Smooth muscle cell (in vitro differentiated cells): ENCODE results near the gene FOXJ2. TPM values are rescaled to one million over a fixed set of nuclear protein-coding genes. Genes with fewer than 3 reads are reported as not detected.
A peak's percentile ranks its signal among the peaks of the same experiment; 100 is the strongest.
"Not testable (repeated sequence)": the region's sequence is repeated elsewhere in the genome, so short reads cannot be mapped to it uniquely, and the experiment has no call there.

Experiments used
- DNase-seq: peaks from one replicate; lab custom pipeline; 2025; ENCODE audit not compliant: unreplicated experiment; lab: John Stamatoyannopoulos, UW
- H2AFZ ChIP-seq: fragments of 200-600 bp; sonication (generic); 2 replicates; pipeline ENCODE4 v1.6.0; 2016; ENCODE audit warnings: antibody characterized with exemption, low read depth, mild to moderate bottlenecking
- H3F3A ChIP-seq: fragments of 200-600 bp; sonication (generic); 2 replicates; pipeline ENCODE4 v1.6.0; 2017; ENCODE audit warnings: antibody characterized with exemption, low read depth
- H3K27ac ChIP-seq: fragments of 200-600 bp; sonication (generic); 2 replicates; pipeline ENCODE4 v1.5.1; 2016; ENCODE audit warnings: low read depth, mild to moderate bottlenecking
- H3K27me3 ChIP-seq: fragments of 200-600 bp; sonication (generic); 2 replicates; pipeline ENCODE4 v1.6.1; 2016; ENCODE audit warnings: low read depth, mild to moderate bottlenecking
- H3K36me3 ChIP-seq: fragments of 200-600 bp; sonication (generic); 2 replicates; pipeline ENCODE4 v1.5.1; 2016; ENCODE audit warnings: low read depth
- H3K4me1 ChIP-seq: fragments of 200-600 bp; sonication (generic); 2 replicates; pipeline ENCODE4 v1.5.1; 2016; ENCODE audit warnings: low read depth
- H3K4me2 ChIP-seq: fragments of 200-600 bp; sonication (generic); 2 replicates; pipeline ENCODE4 v1.6.0; 2016; ENCODE audit warnings: mild to moderate bottlenecking
- H3K4me3 ChIP-seq: fragments of 200-600 bp; sonication (generic); 2 replicates; pipeline ENCODE4 v1.5.1; 2016; ENCODE audit warnings: mild to moderate bottlenecking
- H3K79me2 ChIP-seq: fragments of 200-600 bp; sonication (generic); 2 replicates; pipeline ENCODE4 v1.6.0; 2016; ENCODE audit warnings: low read depth, mild to moderate bottlenecking
- H3K9ac ChIP-seq: fragments of 200-600 bp; sonication (generic); 2 replicates; pipeline ENCODE4 v1.6.0; 2016; ENCODE audit warnings: low read depth
- H3K9me3 ChIP-seq: fragments of 200-600 bp; sonication (generic); replicated peaks from 2 replicates; pipeline ENCODE4 v1.5.1; 2016; ENCODE audit warnings: low read depth
- H4K20me1 ChIP-seq: fragments of 200-600 bp; sonication (generic); 2 replicates; pipeline ENCODE4 v1.6.0; 2016; ENCODE audit warnings: low read depth
- WGBS: methylation state at CpG from one replicate; pipeline ENCODE4 v1.1.7; 2016; ENCODE audit warnings: low lambda C conversion rate; 5-methylcytosine and 5-hydroxymethylcytosine counted together
- polyA plus RNA-seq: library from polyadenylated mRNA; unstranded; fragments of >200 nt; fragmentation: Nextera tagmentation; extraction: Ambion mirVana; gene quantifications from 2 replicates; pipeline ENCODE4 v1.2.1, GENCODE V29; 2016
- total RNA-seq: library from RNA; depleted of rRNA; stranded (reverse); fragments of >200 nt; gene quantifications from 2 replicates; pipeline ENCODE4 v1.2.3, GENCODE V29; 2014
- TF ChIP-seq, protein P1 (sequence below): fragments of 200-600 bp; sonication (generic); IDR thresholded peaks from 2 replicates; pipeline ENCODE4 v1.5.1; 2017; ENCODE audit warnings: borderline replicate concordance, mild to moderate bottlenecking, antibody characterized with exemption; ENCODE audit not compliant: insufficient read depth, poor library complexity, severe bottlenecking

Gene FOXJ2
- total and polyA plus RNA-seq, 2 experiments from 2014 or later = 16.3 to 19.0 TPM

DNA sequence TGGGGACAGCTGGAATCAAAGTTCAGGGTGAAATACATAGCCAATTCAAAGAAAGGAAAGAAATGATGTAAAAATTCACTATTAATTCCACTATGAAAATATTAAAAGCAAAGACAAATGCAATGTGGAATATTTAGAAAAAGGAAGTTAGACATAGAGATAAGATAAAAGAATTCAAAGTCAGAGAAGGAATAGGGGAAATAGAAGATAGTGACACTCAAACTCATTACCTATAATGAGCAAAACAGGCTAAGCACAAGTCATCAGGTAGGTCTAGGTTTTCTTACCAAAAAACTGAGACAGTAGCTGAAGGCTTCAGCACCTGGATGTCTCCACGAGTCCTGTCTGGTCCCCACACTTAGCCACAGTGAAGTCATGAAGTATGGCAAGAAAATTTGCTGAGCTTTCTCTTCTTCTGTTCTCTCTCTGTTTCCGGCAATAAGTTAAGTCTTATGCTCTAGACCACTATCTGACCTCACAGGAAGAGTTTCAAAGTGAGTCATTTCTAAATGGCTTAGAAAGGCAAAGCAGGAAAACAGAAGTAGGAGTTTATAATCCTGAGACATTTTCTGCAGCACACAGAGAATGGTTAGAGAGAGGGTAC lies 33.6 kb downstream of the FOXJ2 start, which contains the start of gene C3AR1:
Gene C3AR1, minus strand, starts transcription at position 369 of the 604 bp plus-strand sequence. CDS start 6,174 bp downstream, outside the sequence.
- peak within 1 kb of the TSS; percentile 81 for H3K27ac ChIP-seq
- TF ChIP-seq, protein P1, sequence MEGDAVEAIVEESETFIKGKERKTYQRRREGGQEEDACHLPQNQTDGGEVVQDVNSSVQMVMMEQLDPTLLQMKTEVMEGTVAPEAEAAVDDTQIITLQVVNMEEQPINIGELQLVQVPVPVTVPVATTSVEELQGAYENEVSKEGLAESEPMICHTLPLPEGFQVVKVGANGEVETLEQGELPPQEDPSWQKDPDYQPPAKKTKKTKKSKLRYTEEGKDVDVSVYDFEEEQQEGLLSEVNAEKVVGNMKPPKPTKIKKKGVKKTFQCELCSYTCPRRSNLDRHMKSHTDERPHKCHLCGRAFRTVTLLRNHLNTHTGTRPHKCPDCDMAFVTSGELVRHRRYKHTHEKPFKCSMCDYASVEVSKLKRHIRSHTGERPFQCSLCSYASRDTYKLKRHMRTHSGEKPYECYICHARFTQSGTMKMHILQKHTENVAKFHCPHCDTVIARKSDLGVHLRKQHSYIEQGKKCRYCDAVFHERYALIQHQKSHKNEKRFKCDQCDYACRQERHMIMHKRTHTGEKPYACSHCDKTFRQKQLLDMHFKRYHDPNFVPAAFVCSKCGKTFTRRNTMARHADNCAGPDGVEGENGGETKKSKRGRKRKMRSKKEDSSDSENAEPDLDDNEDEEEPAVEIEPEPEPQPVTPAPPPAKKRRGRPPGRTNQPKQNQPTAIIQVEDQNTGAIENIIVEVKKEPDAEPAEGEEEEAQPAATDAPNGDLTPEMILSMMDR = no peak
- no peaks in the 10 kb centered on the region for H3K79me2 ChIP-seq
- H3K4me2 ChIP-seq = peak within 1 kb of the TSS; percentile 71
- no peaks in the 10 kb centered on the region for H3K36me3 ChIP-seq
- no peak for DNase-seq
- H3K4me3 ChIP-seq = no peak within 1 kb of the TSS
- H2AFZ ChIP-seq = peak within 1 kb of the TSS; percentile 13
- H3K9ac ChIP-seq = peak within 1 kb of the TSS; percentile 19
- peaks cover 4% of the 10 kb centered on the region for H3K4me1 ChIP-seq
- 3% methylated on average over 2 of the region's 2 CpGs for WGBS
- no peaks in the 10 kb centered on the region for H3K9me3 ChIP-seq
- no peaks in the 10 kb centered on the region for H4K20me1 ChIP-seq
- H3K27me3 ChIP-seq = no peaks in the 10 kb centered on the region
- no peaks in the 10 kb centered on the region for H3F3A ChIP-seq

DNA sequence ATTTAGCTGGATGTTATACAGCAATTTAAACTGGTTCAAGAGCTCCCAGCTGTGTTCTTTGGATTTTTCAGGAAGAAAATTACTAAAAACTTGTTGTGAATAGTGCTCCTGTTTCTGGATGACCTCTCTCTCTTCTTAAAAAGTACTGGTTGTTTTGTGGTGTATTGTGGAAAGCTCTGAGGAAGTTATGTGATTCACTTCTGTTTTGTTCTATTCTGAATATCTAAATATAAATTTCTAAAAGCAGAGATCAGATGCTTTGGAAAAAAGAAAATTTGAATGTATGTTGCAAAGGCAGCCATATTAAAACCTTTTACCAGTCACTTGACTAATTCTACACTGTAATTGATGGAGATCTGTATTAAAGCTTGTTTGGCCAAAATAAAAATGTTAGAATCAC lies 37.1 kb downstream of the FOXJ2 start:
- Histone ChIP-seq H3K9ac (no peak overlapping the region), H3K27ac (no peak overlapping the region), H3K36me3 (no peaks in the 10 kb centered on the region), H3K4me1 (peaks cover 4% of the 10 kb centered on the region), H3K4me2 (no peak overlapping the region), H3F3A (no peaks in the 10 kb centered on the region), H4K20me1 (no peaks in the 10 kb centered on the region), H3K4me3 (no peak overlapping the region), H3K27me3 (no peaks in the 10 kb centered on the region), H2AFZ (no peak overlapping the region), H3K9me3 (no peaks in the 10 kb centered on the region), H3K79me2 (no peaks in the 10 kb centered on the region)
- DNase-seq = no peak
- TF ChIP-seq, protein P1 = no peak

DNA sequence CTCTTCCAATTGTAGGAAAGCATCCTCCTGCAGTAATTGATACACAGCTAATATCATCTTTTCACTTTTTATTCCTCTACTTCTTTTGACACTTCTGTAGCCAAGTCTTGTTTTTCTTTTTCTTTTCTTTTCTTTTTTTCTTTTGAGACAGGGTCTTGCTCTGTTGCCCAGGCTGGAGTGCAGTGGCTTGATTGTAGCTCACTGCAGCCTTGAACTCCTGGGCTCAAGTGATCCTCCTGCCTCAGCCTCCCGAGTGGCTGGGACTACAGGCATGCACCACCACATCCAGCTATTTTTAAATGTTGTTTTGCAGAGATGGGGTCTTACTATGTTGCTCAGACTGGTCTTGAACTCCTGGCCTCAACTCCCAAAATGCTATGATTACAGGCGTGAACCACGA lies 39.3 kb downstream of the FOXJ2 start:
- H4K20me1 ChIP-seq, H3K9me3 ChIP-seq, H3K4me1 ChIP-seq, H3K27ac ChIP-seq, H3K36me3 ChIP-seq, H3K27me3 ChIP-seq, H3K4me2 ChIP-seq, DNase-seq, H3K4me3 ChIP-seq, H3K79me2 ChIP-seq, H3F3A ChIP-seq, H3K9ac ChIP-seq, H2AFZ ChIP-seq: not testable (repeated sequence)
- 88% methylated on average over 3 of the region's 3 CpGs for WGBS

DNA sequence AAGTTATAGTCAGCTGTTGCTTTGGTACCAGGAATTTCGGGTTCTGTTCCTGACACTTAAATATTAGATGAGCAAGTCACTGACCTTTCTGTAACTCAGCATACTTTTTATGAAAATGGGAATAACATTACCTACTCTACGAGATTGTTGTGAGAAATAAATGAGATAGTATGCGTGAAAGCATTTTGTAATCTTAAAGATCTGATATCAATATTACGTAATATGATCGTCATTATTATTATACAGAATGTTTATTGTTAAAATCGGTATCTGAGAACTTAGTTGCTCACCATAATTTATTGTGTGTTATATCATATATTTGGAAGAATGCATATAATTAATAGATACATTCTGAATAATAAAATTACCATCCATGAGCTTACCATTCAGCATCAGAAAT lies 43.4 kb downstream of the FOXJ2 start:
- H3F3A ChIP-seq = no peaks in the 10 kb centered on the region
- H3K4me3 ChIP-seq = no peak overlapping the region
- no peaks in the 10 kb centered on the region for H3K79me2 ChIP-seq
- H3K4me1 ChIP-seq = peaks cover under 1% of the 10 kb centered on the region
- H3K27ac ChIP-seq = no peak overlapping the region
- no peak overlapping the region for H2AFZ ChIP-seq
- H4K20me1 ChIP-seq = no peaks in the 10 kb centered on the region
- H3K9me3 ChIP-seq = no peaks in the 10 kb centered on the region
- no peak for DNase-seq
- no peak overlapping the region for H3K4me2 ChIP-seq
- H3K36me3 ChIP-seq = no peaks in the 10 kb centered on the region
- WGBS = 92% methylated on average over 6 of the region's 6 CpGs
- no peak overlapping the region for H3K9ac ChIP-seq
- TF ChIP-seq, protein P1 = no peak
- no peaks in the 10 kb centered on the region for H3K27me3 ChIP-seq
